Prostate gland (tissue), 2 donors: ENCODE data around the gene SMARCA1.

ENCODE experiments used
- CTCF ChIP-seq, 4 experiments: fragments of 200-600 bp in 2 of 4; fragments of 450-650 bp in 2 of 4; sonication (generic) in 2 of 4; IDR thresholded peaks; 1 replicate in 3 of 4; 2 replicates in 1 of 4; pipeline ENCODE4 v1.5.1; 2016 to 2019; ENCODE audit warnings: antibody characterized with exemption in 4 of 4, mild to moderate bottlenecking in 2 of 4, moderate library complexity in 2 of 4
- POLR2A ChIP-seq: fragments of 450-650 bp; IDR thresholded peaks from one replicate; pipeline ENCODE4 v1.6.1; 2016; ENCODE audit warnings: antibody characterized with exemption, mild to moderate bottlenecking

GRCh38 chrX:129472116-129472515 is 51.2 kb downstream of the SMARCA1 start:
- no peak for TF ChIP-seq CTCF (IDR thresholded peaks at IDR 0.05)
- no peak for TF ChIP-seq POLR2A
